ENCODE measurements around the gene EARS2. TPM values are rescaled to one million over a fixed set of nuclear protein-coding genes. Genes with fewer than 3 reads are reported as not detected.
A peak's percentile ranks its signal among the peaks of the same experiment; 100 is the strongest.

The EARS2 gene
- total and polyA plus RNA-seq, 12 donors = 20.0 to 85.7 (median 33.5) TPM

GRCh38 chr16:23562505-23562904 lies 5.4 kb upstream of the EARS2 start:
- Histone ChIP-seq H3K9me3 (replicated peaks in 1 of 3) (no peaks in the 10 kb centered on the region), H3K4me1 (replicated peaks in 1 of 2) (peaks cover 9 to 17% of the 10 kb centered on the region in 2 donors), H3K27me3 (no peaks in the 10 kb centered on the region), H3K4me3 (no peak overlapping the region), H3K27ac (no peak overlapping the region), H3K36me3 (replicated peaks in 1 of 2) (peaks cover 0 to 82% of the 10 kb centered on the region in 2 donors)
- WGBS, 4 donors = 87 to 94% (median 91%) methylated on average over 13 of the region's 13 CpGs
- DNase-seq = no peak
- intact Hi-C loops (cut with DNase I) = no loop called here
- TF ChIP-seq POLR2A (IDR thresholded peaks at IDR 0.05) (no peak), CTCF (IDR thresholded peaks at IDR 0.05) (no peak)

- 76 to 89% (median 78%) methylated on average over 5 of the region's 5 CpGs for WGBS, 4 donors
- no peaks in the 10 kb centered on the region for H3K27me3 ChIP-seq
- DNase-seq = no peak
- H3K36me3 ChIP-seq (replicated peaks in 1 of 2) = peaks cover 0 to 73% of the 10 kb centered on the region in 2 donors
- H3K4me1 ChIP-seq (replicated peaks in 1 of 2) = peaks cover 9 to 20% of the 10 kb centered on the region in 2 donors
- no peaks in the 10 kb centered on the region for H3K9me3 ChIP-seq (replicated peaks in 1 of 3)
- TF ChIP-seq CTCF (IDR thresholded peaks at IDR 0.05) = no peak
- no peak for TF ChIP-seq POLR2A (IDR thresholded peaks at IDR 0.05)
- no peak overlapping the region for H3K4me3 ChIP-seq
- intact Hi-C loops (cut with DNase I) = no loop called here
- no peak overlapping the region for H3K27ac ChIP-seq
Observed at GRCh38 chr16:23561586-23561985, 4.4 kb upstream of the EARS2 start.

GRCh38 chr16:23557779-23558702 lies 891 bp upstream of the EARS2 start:
- H3K4me3 ChIP-seq = peak overlapping the region; percentile 25 to 83 (median 73)
- H3K27me3 ChIP-seq = no peaks in the 10 kb centered on the region
- intact Hi-C loops (cut with DNase I) = loop anchor here in 1 of 2 donors (10.0 kb wide), 1 partner anchor 53 kb away; no protein-coding TSS in a partner anchor
- TF ChIP-seq POLR2A (IDR thresholded peaks at IDR 0.05) (peak in 1 of 2 donors; percentile 21), CTCF (IDR thresholded peaks at IDR 0.05) (no peak)
- H3K36me3 ChIP-seq (replicated peaks in 1 of 2) = peaks cover 0 to 38% of the 10 kb centered on the region in 2 donors
- H3K27ac ChIP-seq = peak overlapping the region; percentile 65 to 95 (median 85)
- no peaks in the 10 kb centered on the region for H3K9me3 ChIP-seq (replicated peaks in 1 of 3)
- WGBS, 4 donors = 1 to 9% (median 4%) methylated on average over 3 to 60 of the region's 60 CpGs
- DNase-seq = peak in 5 of 7 donors; percentile 38 to 72 (median 52)
- peaks cover 9 to 32% of the 10 kb centered on the region in 2 donors for H3K4me1 ChIP-seq (replicated peaks in 1 of 2)

- TF ChIP-seq POLR2A (IDR thresholded peaks at IDR 0.05) (no peak), CTCF (IDR thresholded peaks at IDR 0.05) (no peak)
- intact Hi-C loops (cut with DNase I) = loop anchor here in 1 of 2 donors (10.0 kb wide), 1 partner anchor 50 kb away; no protein-coding TSS in a partner anchor
- DNase-seq = no peak
- H3K36me3 ChIP-seq (replicated peaks in 1 of 2) = peaks cover 0 to 38% of the 10 kb centered on the region in 2 donors
- peaks cover 9 to 28% of the 10 kb centered on the region in 2 donors for H3K4me1 ChIP-seq (replicated peaks in 1 of 2)
- H3K9me3 ChIP-seq (replicated peaks in 1 of 3) = no peaks in the 10 kb centered on the region
- 38 to 71% (median 47%) methylated on average over 3 of the region's 3 CpGs for WGBS, 4 donors
- H3K27me3 ChIP-seq = no peaks in the 10 kb centered on the region
- H3K4me3 ChIP-seq = no peak overlapping the region
- no peak overlapping the region for H3K27ac ChIP-seq
Observed at GRCh38 chr16:23554536-23554935, 2.6 kb downstream of the EARS2 start.

Measured in adrenal gland (tissue), 12 donors.